GM12872 (cell line): Measurements from ENCODE around the gene HEPHL1.

ENCODE experiments used
- TF ChIP-seq, protein P1 (sequence below): IDR thresholded peaks from 3 replicates; pipeline ENCODE4 v1.5.1; 2011; ENCODE audit warnings: low read depth, mild to moderate bottlenecking, low read length, moderate library complexity; ENCODE audit not compliant: insufficient read depth

HEPHL1 gene

DNA sequence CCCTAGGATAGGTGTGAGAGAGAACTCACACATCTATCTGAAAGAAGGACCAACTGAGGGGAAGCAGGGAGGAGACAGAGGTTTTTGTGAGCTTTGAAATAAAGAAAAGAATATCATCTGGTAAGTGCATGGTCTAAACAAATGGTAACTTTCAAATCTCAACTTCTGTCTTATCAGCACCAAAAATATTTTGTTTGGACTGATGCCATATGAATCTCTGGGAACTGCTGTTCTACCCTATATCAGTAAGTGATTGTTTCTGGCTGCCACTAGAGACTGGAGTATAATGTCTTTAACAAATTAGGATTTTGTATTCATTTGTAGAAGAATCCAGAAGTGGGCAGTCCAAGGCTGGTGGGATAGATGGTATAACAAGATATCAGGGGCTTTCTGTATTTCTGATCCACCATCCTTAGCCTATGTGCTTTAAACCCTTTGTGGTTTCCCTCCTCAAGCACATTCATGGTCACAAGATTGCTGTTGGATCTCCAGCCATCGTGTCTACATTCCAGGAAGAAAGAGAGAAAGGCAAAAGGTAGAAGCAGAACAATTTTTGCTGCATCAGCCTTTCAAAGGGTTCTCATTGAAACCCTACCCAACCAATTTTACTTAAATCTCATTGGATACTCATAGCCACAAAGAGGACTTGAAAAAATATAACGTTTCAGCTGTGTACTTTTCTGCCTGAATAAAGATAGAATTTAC lies 4.7 kb downstream of the HEPHL1 start:
- TF ChIP-seq, protein P1, sequence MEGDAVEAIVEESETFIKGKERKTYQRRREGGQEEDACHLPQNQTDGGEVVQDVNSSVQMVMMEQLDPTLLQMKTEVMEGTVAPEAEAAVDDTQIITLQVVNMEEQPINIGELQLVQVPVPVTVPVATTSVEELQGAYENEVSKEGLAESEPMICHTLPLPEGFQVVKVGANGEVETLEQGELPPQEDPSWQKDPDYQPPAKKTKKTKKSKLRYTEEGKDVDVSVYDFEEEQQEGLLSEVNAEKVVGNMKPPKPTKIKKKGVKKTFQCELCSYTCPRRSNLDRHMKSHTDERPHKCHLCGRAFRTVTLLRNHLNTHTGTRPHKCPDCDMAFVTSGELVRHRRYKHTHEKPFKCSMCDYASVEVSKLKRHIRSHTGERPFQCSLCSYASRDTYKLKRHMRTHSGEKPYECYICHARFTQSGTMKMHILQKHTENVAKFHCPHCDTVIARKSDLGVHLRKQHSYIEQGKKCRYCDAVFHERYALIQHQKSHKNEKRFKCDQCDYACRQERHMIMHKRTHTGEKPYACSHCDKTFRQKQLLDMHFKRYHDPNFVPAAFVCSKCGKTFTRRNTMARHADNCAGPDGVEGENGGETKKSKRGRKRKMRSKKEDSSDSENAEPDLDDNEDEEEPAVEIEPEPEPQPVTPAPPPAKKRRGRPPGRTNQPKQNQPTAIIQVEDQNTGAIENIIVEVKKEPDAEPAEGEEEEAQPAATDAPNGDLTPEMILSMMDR, result no peak

GRCh38 chr11:94027210-94027609 lies 6.1 kb downstream of the HEPHL1 start:
- TF ChIP-seq, protein P1, result no peak

DNA sequence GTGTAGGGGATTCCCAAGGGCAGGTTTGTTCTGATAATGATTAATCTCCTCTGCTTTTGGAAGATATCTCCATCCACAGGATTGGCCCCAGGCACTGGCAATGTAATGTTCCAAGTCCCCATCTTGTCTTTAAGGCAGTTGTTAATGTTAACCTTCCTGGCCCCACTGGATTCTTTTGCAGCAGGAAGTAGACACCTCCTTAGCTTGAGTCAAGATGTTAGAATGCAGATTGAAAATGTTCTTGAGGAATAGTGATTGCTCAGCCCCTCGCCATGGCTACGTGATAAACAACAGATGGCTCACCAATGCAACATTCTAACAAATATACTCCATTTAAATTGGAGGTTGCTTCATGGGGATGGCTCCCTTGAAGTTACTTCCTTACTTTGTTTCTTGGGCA lies 7.3 kb downstream of the HEPHL1 start:
- TF ChIP-seq, protein P1, result no peak

GRCh38 chr11:94030059-94030458 lies 8.9 kb downstream of the HEPHL1 start:
- TF ChIP-seq, protein P1, result no peak

GRCh38 chr11:94031625-94032024 lies 10.5 kb downstream of the HEPHL1 start:
- TF ChIP-seq, protein P1, result no peak

- TF ChIP-seq, protein P1, result no peak
Observed at GRCh38 chr11:94032066-94032465, 10.9 kb downstream of the HEPHL1 start.

DNA sequence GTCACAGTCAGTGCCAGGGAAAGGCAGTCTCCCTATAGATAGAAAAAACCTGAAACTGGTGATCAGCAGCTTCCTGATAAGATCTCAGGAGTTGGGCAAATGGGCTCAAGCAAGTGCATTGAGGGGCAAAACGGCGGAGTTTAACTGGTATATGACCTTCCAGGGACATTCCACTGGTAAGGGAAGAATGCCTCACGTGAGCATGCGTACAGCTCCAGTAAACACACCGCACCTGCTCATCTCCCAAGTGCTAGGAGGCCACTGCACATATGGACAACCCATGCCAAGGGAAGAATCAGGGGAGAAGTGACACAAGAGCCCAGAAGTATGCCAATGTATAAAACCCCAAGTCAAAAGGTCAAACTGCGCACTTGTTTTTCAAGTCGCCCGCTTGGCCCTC lies 11.6 kb downstream of the HEPHL1 start:
- TF ChIP-seq, protein P1, result no peak
